GM12892 (cell line): ENCODE results near the gene DZIP1.

Source experiments
- POLR2AphosphoS5 ChIP-seq: IDR thresholded peaks from 2 replicates; pipeline ENCODE4 v1.6.1; 2011; ENCODE audit warnings: low read depth, low read length, control low read depth
- TAF1 ChIP-seq: IDR thresholded peaks from 2 replicates; pipeline ENCODE4 v1.6.1; 2011; ENCODE audit warnings: low read depth, mild to moderate bottlenecking, control low read depth, low read length, borderline replicate concordance

GRCh38 chr13:95642999-95643398 lies 1.5 kb downstream of the DZIP1 start:
- TF ChIP-seq POLR2AphosphoS5: no peak
- no peak for TF ChIP-seq TAF1
